GM23338 (cell line): ENCODE measurements around the gene TMEM179B.

ENCODE experiments used
- CREB1 ChIP-seq: fragments of 250-450 bp; sonication (Bioruptor Pico); IDR thresholded peaks from 2 replicates; pipeline ENCODE4 v1.5.0; 2020; ENCODE audit warnings: low read depth, mild to moderate bottlenecking, moderate library complexity
- EZH2 ChIP-seq: fragments of 200-600 bp; sonication (generic); IDR thresholded peaks from one replicate; pipeline ENCODE4 v1.8.0; 2017; ENCODE audit warnings: antibody characterized with exemption, mild to moderate bottlenecking, low read depth; ENCODE audit not compliant: unreplicated experiment
- JUNB ChIP-seq: IDR thresholded peaks from one replicate; pipeline ENCODE4 v1.6.1; 2016; ENCODE audit warnings: antibody characterized with exemption; ENCODE audit not compliant: unreplicated experiment
- POLR2AphosphoS5 ChIP-seq: IDR thresholded peaks from 2 replicates; pipeline ENCODE4 v1.6.1; 2016; ENCODE audit warnings: antibody characterized with exemption, low read depth
- ZNF114 ChIP-seq: fragments of 250-450 bp; sonication (Bioruptor Pico); IDR thresholded peaks from 2 replicates; pipeline ENCODE4 v1.5.0; 2020; ENCODE audit warnings: mild to moderate bottlenecking, moderate library complexity
- TF ChIP-seq, protein P1 (sequence below), 2 experiments: fragments of 200-600 bp in 1 of 2; sonication (generic) in 1 of 2; conservative IDR thresholded peaks; 2 replicates each; pipeline versions ENCODE4 v1.5.1 to v1.6.1; 2016 to 2017; ENCODE audit warnings: antibody characterized with exemption in 2 of 2, low read depth in 2 of 2, mild to moderate bottlenecking in 2 of 2, moderate library complexity in 1 of 2
- TF ChIP-seq, protein P2 (sequence below): IDR thresholded peaks from one replicate; pipeline ENCODE4 v1.6.1; 2018; ENCODE audit warnings: antibody characterized with exemption; ENCODE audit not compliant: unreplicated experiment

GRCh38 chr11:62816557-62816956 lies 29.4 kb downstream of the TMEM179B start:
- TF ChIP-seq, protein P1, sequence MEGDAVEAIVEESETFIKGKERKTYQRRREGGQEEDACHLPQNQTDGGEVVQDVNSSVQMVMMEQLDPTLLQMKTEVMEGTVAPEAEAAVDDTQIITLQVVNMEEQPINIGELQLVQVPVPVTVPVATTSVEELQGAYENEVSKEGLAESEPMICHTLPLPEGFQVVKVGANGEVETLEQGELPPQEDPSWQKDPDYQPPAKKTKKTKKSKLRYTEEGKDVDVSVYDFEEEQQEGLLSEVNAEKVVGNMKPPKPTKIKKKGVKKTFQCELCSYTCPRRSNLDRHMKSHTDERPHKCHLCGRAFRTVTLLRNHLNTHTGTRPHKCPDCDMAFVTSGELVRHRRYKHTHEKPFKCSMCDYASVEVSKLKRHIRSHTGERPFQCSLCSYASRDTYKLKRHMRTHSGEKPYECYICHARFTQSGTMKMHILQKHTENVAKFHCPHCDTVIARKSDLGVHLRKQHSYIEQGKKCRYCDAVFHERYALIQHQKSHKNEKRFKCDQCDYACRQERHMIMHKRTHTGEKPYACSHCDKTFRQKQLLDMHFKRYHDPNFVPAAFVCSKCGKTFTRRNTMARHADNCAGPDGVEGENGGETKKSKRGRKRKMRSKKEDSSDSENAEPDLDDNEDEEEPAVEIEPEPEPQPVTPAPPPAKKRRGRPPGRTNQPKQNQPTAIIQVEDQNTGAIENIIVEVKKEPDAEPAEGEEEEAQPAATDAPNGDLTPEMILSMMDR (conservative IDR thresholded peaks at IDR 0.05; ENCODE audit: low read depth in 2 of 2) = no peak
- TF ChIP-seq CREB1 = no peak
- no peak for TF ChIP-seq POLR2AphosphoS5
- TF ChIP-seq, protein P2, sequence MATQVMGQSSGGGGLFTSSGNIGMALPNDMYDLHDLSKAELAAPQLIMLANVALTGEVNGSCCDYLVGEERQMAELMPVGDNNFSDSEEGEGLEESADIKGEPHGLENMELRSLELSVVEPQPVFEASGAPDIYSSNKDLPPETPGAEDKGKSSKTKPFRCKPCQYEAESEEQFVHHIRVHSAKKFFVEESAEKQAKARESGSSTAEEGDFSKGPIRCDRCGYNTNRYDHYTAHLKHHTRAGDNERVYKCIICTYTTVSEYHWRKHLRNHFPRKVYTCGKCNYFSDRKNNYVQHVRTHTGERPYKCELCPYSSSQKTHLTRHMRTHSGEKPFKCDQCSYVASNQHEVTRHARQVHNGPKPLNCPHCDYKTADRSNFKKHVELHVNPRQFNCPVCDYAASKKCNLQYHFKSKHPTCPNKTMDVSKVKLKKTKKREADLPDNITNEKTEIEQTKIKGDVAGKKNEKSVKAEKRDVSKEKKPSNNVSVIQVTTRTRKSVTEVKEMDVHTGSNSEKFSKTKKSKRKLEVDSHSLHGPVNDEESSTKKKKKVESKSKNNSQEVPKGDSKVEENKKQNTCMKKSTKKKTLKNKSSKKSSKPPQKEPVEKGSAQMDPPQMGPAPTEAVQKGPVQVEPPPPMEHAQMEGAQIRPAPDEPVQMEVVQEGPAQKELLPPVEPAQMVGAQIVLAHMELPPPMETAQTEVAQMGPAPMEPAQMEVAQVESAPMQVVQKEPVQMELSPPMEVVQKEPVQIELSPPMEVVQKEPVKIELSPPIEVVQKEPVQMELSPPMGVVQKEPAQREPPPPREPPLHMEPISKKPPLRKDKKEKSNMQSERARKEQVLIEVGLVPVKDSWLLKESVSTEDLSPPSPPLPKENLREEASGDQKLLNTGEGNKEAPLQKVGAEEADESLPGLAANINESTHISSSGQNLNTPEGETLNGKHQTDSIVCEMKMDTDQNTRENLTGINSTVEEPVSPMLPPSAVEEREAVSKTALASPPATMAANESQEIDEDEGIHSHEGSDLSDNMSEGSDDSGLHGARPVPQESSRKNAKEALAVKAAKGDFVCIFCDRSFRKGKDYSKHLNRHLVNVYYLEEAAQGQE = no peak
- TF ChIP-seq EZH2 = no peak
- TF ChIP-seq JUNB = no peak
- TF ChIP-seq ZNF114 = no peak
